ENCODE data around the gene AGAP1.

AGAP1 gene

DNA sequence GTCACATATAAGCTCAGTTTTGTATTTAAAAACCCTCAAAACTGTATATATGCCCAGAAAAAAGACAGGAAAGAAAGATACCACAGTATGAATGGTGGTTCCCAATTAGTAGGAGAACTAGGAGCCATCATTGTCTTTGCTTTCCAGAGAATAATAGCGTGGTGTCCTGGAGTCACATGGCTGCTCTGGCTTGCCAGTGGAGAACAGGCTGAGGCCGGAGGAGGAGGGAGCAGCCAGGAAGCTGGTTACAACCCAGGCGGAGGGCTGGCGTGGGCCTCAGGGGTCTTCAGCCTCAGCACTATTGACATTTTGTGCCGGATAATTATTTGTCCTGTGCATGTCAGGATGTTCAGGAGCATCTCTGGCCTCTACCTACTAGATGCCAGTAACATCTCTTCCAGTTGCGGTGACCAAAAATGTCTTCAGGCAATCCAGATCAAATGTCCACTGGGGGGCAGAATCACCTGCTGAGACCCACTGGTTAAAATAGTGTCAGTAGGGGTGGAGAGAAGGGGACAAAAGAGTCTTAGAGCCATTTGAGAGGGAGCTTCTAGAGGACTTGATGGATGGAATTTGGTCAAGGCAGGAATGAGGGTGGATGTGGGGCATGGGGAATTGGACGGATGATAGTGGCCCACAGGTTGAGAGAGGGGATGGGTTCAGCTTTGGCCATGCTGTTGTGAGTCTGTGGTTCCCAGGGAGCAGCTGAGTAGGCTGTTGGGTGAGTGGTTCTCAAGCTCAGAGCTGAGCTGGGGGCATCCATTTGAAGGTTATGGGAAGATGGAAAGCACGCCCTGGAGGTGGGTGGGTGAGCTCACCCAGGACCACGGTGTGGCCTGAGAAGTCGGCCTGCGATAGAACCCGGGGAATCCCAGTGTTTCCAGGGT lies 144.9 kb downstream of the AGAP1 start:
- in situ Hi-C loops (cut with MboI; ENCODE audit: low pct_unique_long_range_greater_than_20kb, low sequenced_read_pairs): no loop called here
- DNase-seq: peak; percentile 17

DNA sequence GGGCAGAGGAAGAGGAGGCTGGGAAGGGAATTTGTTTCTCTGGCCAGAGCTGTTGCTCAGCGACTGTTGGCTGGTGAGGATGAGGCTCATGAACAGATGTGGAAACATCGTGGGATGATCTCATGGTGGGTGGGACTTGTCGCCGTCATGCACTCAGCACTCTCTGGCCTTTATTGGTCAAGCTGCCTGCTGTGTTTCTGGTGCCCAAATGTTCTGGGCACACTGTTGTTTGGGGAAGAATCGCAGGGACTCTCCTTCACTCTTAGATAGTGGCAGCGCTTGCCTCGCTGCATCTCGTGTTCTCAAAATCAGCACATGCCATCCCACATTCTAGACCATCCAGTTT lies 145.6 kb downstream of the AGAP1 start:
- in situ Hi-C loops (cut with MboI; ENCODE audit: low pct_unique_long_range_greater_than_20kb, low sequenced_read_pairs): no loop called here
- DNase-seq: no peak

DNA sequence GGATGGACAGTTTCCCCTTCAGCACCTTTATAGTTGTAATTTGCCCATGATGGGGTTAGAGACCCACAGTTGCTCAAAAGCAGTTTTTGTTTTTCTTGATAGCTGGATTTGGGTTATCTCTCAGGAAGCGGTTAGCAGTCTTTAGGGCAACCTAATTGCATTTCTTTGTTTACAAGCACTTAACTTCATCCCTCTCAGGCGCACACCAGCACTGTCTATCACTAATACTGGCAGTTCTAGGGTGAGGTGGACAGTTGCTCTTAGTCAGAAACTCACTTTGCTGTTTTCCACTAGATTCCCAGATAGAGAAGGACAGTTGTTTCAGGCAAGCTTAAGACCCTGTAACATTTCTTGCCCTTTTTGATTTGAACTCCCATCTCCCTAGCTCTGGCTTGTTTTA lies 146.0 kb downstream of the AGAP1 start:
- no peak for DNase-seq
- in situ Hi-C loops (cut with MboI; ENCODE audit: low pct_unique_long_range_greater_than_20kb, low sequenced_read_pairs): no loop called here

DNA sequence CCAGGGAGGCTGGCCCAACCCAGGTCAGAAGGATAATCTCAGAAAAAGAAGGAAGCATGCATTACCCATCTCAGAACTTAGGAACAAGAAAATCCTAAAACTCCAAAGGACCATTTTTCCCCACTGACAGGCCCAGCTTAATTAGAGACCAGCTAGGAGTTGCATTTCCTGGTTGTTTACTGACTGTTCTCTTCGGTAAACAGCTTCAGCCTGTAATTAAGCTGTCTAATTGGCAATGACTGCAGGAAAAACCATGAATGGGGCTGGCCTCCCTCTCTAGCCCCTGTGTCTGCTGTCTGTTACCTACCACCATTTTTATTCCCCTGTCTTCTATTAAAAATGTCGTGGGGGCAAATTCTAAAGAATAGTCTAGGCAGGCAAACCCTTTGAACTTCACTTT lies 146.5 kb downstream of the AGAP1 start:
- in situ Hi-C loops (cut with MboI; ENCODE audit: low pct_unique_long_range_greater_than_20kb, low sequenced_read_pairs): no loop called here
- no peak for DNase-seq

- DNase-seq: no peak
- in situ Hi-C loops (cut with MboI; ENCODE audit: low pct_unique_long_range_greater_than_20kb, low sequenced_read_pairs): no loop called here
Observed at GRCh38 chr2:235640926-235641723, 147.3 kb downstream of the AGAP1 start.

- no peak for DNase-seq
- in situ Hi-C loops (cut with MboI; ENCODE audit: low pct_unique_long_range_greater_than_20kb, low sequenced_read_pairs): no loop called here
Observed at GRCh38 chr2:235641956-235642355, 148.1 kb downstream of the AGAP1 start.

DNA sequence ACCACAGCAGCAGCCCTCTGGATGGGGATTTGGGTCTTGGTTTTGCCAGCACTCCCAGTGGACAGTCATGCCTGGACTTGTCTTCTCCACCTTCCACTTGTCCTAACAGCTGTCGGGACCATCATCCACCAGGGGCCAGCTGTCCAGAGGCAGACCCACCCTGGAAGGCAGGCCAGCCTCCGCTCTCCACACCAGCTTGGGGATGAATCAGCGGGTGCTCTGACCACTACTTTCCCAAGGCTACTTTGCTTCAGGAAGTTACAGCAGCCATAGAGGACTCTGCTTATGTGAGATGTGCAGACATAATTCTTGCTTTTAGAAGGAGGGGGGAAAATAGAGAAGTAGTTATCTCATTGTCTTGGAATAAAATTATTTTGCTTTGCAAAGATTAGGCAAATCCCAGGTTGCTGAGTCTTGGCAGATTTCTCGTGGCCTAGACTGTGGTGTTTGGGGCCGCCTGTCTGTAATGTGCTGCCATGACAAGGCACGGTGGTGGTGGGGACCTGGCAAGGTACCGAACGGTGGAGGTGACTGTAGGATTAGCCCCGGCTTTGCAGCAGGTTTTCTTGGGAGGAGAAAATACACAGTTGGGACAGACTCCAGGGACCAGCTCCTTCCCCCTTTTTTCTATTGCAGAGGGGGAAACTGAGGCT lies 148.7 kb downstream of the AGAP1 start:
- DNase-seq: peak; percentile 27
- in situ Hi-C loops (cut with MboI; ENCODE audit: low pct_unique_long_range_greater_than_20kb, low sequenced_read_pairs): no loop called here

DNA sequence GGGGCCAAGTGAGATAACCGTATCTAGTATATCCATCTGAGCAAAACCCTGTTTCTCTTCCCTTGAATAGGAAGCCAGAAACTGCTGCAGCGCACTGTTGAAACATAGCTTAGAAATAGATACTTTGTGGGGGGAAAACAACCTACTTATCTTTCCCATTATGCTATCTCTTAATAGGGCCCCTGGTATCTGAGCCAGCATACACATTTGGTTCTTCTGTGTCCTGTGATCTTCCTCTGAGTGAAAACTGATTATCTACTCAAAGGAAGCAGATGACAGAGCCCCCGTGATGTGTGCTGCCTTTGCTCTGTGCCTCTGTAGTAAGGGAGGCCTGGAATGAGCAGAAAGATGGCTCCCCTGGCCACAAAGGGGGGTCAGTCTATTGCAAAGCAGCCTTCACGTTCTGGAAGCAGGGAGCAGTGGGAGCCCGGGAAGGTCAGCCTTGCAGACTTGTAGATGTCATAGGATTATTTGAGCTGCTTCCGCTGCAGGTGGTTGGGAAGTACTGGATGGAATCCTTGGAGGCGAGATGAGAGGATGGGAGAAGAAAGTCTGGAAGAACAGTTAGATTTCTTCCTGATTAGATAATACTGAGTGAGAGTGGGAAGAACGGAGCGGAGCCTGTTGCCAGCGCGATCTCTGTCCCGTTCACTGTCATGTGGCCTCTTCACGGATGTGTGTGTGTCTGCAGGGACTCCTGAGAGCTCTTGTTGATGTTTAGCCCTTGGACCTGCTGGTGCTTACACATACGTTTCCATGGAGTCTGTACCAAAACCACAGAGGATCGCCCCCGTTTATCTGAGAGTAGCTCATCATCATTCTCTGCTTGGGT lies 150.1 kb downstream of the AGAP1 start:
- in situ Hi-C loops (cut with MboI; ENCODE audit: low pct_unique_long_range_greater_than_20kb, low sequenced_read_pairs): no loop called here
- DNase-seq: no peak

- in situ Hi-C loops (cut with MboI; ENCODE audit: low pct_unique_long_range_greater_than_20kb, low sequenced_read_pairs): no loop called here
- no peak for DNase-seq
Observed at GRCh38 chr2:235647264-235647663, 153.4 kb downstream of the AGAP1 start.

DNA sequence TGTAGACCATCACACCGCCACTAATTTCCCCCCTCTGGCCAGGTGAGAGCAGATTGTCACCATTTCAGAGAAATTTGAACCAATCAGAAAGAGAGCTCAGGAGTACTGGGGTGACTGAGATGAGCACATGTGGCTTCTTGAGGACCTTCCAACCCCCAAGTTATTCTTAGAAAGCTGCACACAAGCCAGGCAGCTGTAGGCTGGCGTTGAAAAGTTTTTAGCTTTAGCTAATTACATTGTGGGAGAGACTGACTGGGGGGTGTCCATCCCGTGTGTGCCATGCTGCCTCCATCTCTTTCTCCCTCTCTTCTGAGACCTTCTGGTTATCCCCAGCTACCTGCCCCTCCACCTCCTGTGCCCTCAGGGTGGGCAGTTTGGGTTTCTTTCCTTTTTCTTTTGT lies 154.0 kb downstream of the AGAP1 start:
- in situ Hi-C loops (cut with MboI; ENCODE audit: low pct_unique_long_range_greater_than_20kb, low sequenced_read_pairs): no loop called here

GRCh38 chr2:235649418-235649817 lies 155.6 kb downstream of the AGAP1 start:
- in situ Hi-C loops (cut with MboI; ENCODE audit: low pct_unique_long_range_greater_than_20kb, low sequenced_read_pairs): no loop called here
- DNase-seq: no peak

More for the DNA sequence above, 154.0 kb downstream of the AGAP1 start:
- DNase-seq: no peak

- no peak for DNase-seq
- in situ Hi-C loops (cut with MboI; ENCODE audit: low pct_unique_long_range_greater_than_20kb, low sequenced_read_pairs): no loop called here
Observed at GRCh38 chr2:235651643-235652042, 157.8 kb downstream of the AGAP1 start.

DNA sequence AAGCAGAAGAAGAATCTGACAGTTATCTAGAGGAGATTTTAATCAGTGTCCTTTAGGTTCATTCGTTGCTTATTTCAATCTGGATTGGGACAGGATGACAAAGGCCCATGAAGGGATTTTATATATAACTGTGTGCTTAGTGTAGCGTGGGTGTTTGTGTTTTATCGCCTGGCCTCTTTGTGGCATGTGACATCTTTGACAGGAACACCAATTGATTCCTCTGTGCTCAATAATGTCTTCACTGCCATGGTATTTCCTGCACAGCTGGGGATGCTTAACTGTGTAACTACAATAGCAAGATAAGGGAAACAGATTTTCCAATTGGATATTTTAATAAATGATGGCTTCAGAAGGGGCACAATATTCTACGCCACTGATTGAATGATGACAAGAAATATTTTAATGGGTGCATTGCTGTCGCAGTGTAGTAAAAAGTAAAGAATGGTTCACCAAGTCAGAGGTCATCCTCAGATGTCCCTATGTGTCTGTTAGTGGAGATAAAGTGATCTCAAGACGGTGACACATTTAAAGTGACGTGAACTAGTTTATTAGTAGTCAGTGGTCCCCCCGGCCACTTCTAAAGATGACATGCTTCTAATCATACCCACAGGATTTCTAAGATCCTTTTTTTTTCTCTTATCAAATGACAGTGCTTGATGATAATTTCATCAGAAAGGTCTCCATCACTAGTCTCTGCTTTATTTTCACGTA lies 160.4 kb downstream of the AGAP1 start:
- in situ Hi-C loops (cut with MboI; ENCODE audit: low pct_unique_long_range_greater_than_20kb, low sequenced_read_pairs): no loop called here

DNA sequence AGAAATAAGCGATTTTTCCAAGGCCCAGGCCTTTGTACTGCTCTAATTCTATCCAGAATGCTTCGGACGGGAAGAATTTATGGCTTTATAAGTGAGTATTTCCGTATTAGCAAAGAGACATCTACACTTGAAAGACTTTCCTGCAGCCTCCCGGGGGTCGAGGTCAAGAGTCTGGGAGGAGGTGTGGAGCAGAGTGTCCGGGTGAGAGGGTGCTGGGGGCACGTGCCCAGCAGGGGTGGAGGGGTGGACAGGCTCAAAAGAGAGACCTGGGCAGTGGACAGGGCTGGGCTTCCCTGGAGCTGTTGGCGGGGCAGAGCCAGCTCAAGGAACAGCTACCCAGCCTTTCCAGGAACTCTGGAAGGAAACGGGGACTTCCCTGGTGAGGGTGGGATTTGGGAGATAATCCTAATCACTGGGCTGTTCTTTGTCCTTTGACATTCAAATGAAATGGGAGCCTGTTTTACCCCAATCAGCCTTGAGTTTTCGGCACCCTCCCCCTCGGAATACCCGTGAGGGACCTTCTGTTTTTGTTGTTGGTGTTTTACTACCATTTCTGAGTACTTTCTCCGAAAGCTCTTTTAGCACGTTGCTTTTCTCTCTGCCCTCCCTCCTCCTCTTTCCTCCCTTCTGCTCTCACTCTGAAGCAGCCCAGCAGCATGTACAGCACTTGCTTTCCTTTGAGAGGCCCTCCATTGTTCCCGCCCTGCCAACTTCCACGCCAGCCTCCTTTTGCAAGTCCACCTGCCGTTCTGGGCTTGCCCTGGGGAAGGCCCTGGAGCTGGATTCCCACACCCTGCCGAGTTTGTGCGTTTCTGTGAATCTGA lies 164.7 kb downstream of the AGAP1 start:
- in situ Hi-C loops (cut with MboI; ENCODE audit: low pct_unique_long_range_greater_than_20kb, low sequenced_read_pairs): no loop called here

More for the DNA sequence above, 160.4 kb downstream of the AGAP1 start:
- DNase-seq: no peak

DNA sequence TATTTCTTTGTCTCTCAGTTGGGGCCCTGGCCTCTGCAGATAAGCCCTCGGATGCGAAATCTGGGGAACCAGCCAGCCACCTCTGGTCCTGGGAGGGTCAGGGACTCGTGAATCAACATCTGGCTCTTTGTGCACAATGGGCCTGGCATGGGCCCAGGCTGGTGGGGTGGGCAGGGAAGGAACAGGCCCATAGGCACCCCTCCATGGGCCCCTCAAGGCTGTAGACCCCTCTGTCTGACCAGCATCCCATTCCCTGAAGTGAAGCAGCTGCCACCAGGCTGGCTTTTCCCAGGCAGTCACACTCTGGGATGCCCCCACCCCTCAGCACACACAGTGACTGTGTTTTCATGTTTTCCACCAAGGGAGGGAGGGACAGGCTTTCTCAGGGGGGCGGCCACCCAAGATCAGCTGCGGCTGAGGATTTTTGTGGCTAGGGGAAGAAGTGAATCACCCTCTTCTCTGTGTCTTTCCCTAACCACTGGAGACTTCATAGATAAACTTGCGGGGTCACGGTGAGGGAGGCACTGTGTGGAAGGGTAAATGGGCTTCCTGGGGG lies 166.0 kb downstream of the AGAP1 start:
- no peak for DNase-seq
- in situ Hi-C loops (cut with MboI; ENCODE audit: low pct_unique_long_range_greater_than_20kb, low sequenced_read_pairs): no loop called here

More for the DNA sequence above, 164.7 kb downstream of the AGAP1 start:
- DNase-seq: no peak

GRCh38 chr2:235660484-235661082 lies 166.7 kb downstream of the AGAP1 start:
- DNase-seq: no peak
- in situ Hi-C loops (cut with MboI; ENCODE audit: low pct_unique_long_range_greater_than_20kb, low sequenced_read_pairs): no loop called here

All from KBM-7 (cell line).